GM23338 (cell line): ENCODE data around the gene GDPD4.

Experiments used
- CREB1 ChIP-seq: fragments of 250-450 bp; sonication (Bioruptor Pico); IDR thresholded peaks from 2 replicates; pipeline ENCODE4 v1.5.0; 2020; ENCODE audit warnings: low read depth, mild to moderate bottlenecking, moderate library complexity
- EZH2 ChIP-seq: fragments of 200-600 bp; sonication (generic); IDR thresholded peaks from one replicate; pipeline ENCODE4 v1.8.0; 2017; ENCODE audit warnings: antibody characterized with exemption, mild to moderate bottlenecking, low read depth; ENCODE audit not compliant: unreplicated experiment
- EZH2phosphoT487 ChIP-seq: fragments of 200-600 bp; sonication (generic); IDR thresholded peaks from one replicate; pipeline ENCODE4 v1.8.1; 2018; ENCODE audit warnings: antibody characterized with exemption; ENCODE audit not compliant: unreplicated experiment
- POLR2AphosphoS5 ChIP-seq: IDR thresholded peaks from 2 replicates; pipeline ENCODE4 v1.6.1; 2016; ENCODE audit warnings: antibody characterized with exemption, low read depth
- TF ChIP-seq, protein P1 (sequence below), 2 experiments: fragments of 200-600 bp in 1 of 2; sonication (generic) in 1 of 2; conservative IDR thresholded peaks; 2 replicates each; pipeline versions ENCODE4 v1.5.1 to v1.6.1; 2016 to 2017; ENCODE audit warnings: antibody characterized with exemption in 2 of 2, low read depth in 2 of 2, mild to moderate bottlenecking in 2 of 2, moderate library complexity in 1 of 2
- TF ChIP-seq, protein P2 (sequence below): IDR thresholded peaks from 2 replicates; pipeline ENCODE4 v1.6.1; 2016; ENCODE audit warnings: antibody characterized with exemption
- TF ChIP-seq, protein P3 (sequence below): IDR thresholded peaks from one replicate; pipeline ENCODE4 v1.6.1; 2018; ENCODE audit warnings: antibody characterized with exemption; ENCODE audit not compliant: unreplicated experiment

DNA sequence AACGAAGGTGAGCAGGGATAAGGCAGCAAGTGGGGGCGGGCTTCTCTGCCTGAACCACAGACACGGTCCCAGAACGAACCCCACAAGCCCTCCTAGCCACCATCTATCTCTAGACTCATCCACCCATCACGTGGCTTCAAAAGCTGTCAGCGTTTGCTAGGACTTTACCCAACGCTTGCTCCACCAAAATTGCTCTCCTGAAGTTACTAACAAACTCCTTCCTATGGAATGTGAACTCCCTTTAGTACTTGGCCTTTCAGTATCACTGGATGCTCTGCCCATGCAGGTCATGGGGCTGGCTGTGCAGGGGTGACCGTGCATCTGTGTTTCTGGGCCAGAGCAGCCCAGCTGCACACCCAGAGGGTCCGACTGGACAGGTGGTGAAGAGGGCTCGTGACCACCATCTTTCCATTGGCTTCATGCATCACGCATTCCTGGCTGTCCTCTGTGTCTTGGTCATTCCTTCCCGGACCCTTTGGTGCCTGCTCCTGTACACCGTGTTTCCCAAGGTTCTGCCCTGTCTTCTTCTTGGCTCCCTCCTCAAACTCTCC lies 88.4 kb downstream of the GDPD4 start:
- TF ChIP-seq, protein P1, sequence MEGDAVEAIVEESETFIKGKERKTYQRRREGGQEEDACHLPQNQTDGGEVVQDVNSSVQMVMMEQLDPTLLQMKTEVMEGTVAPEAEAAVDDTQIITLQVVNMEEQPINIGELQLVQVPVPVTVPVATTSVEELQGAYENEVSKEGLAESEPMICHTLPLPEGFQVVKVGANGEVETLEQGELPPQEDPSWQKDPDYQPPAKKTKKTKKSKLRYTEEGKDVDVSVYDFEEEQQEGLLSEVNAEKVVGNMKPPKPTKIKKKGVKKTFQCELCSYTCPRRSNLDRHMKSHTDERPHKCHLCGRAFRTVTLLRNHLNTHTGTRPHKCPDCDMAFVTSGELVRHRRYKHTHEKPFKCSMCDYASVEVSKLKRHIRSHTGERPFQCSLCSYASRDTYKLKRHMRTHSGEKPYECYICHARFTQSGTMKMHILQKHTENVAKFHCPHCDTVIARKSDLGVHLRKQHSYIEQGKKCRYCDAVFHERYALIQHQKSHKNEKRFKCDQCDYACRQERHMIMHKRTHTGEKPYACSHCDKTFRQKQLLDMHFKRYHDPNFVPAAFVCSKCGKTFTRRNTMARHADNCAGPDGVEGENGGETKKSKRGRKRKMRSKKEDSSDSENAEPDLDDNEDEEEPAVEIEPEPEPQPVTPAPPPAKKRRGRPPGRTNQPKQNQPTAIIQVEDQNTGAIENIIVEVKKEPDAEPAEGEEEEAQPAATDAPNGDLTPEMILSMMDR (conservative IDR thresholded peaks at IDR 0.05; ENCODE audit: low read depth in 2 of 2), result no peak
- TF ChIP-seq EZH2 (no peak), POLR2AphosphoS5 (no peak), EZH2phosphoT487 (no peak), CREB1 (CRISPR knock-in tag) (no peak)
- TF ChIP-seq, protein P2, sequence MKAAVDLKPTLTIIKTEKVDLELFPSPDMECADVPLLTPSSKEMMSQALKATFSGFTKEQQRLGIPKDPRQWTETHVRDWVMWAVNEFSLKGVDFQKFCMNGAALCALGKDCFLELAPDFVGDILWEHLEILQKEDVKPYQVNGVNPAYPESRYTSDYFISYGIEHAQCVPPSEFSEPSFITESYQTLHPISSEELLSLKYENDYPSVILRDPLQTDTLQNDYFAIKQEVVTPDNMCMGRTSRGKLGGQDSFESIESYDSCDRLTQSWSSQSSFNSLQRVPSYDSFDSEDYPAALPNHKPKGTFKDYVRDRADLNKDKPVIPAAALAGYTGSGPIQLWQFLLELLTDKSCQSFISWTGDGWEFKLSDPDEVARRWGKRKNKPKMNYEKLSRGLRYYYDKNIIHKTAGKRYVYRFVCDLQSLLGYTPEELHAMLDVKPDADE, result no peak
- TF ChIP-seq, protein P3, sequence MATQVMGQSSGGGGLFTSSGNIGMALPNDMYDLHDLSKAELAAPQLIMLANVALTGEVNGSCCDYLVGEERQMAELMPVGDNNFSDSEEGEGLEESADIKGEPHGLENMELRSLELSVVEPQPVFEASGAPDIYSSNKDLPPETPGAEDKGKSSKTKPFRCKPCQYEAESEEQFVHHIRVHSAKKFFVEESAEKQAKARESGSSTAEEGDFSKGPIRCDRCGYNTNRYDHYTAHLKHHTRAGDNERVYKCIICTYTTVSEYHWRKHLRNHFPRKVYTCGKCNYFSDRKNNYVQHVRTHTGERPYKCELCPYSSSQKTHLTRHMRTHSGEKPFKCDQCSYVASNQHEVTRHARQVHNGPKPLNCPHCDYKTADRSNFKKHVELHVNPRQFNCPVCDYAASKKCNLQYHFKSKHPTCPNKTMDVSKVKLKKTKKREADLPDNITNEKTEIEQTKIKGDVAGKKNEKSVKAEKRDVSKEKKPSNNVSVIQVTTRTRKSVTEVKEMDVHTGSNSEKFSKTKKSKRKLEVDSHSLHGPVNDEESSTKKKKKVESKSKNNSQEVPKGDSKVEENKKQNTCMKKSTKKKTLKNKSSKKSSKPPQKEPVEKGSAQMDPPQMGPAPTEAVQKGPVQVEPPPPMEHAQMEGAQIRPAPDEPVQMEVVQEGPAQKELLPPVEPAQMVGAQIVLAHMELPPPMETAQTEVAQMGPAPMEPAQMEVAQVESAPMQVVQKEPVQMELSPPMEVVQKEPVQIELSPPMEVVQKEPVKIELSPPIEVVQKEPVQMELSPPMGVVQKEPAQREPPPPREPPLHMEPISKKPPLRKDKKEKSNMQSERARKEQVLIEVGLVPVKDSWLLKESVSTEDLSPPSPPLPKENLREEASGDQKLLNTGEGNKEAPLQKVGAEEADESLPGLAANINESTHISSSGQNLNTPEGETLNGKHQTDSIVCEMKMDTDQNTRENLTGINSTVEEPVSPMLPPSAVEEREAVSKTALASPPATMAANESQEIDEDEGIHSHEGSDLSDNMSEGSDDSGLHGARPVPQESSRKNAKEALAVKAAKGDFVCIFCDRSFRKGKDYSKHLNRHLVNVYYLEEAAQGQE, result no peak
